ENCODE data around the gene ELK3.

DNA sequence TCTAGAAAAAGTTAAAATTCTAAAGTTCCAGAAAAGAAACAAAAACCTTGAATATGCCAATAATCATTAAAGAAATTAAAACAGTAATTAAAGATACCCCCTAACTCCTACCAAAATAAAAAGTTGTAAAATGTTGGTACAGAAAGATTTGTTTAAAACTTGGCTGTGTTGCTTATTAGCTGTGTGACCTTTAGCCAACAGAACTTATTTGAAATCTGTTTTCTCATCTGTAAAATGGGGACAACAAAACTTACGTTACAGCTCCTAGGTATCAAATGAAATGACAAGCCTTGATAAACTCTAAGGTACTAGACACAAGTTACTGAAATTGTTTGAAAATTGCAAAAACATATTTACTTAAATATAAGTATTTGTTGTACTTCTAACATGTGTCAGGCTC, 71.7 kb downstream of the ELK3 start:
- no peak for TF ChIP-seq CTCF (IDR thresholded peaks at IDR 0.05)
- TF ChIP-seq EP300 (IDR thresholded peaks at IDR 0.05), result no peak
